HG03039 (cell line): Measurements from ENCODE around the gene MGRN1.
A peak's percentile ranks its signal among the peaks of the same experiment; 100 is the strongest.

Experiments used
- ATAC-seq: cut with Tn5 transposase; IDR thresholded peaks from one replicate; pipeline ENCODE4 v1.9.1; 2021; ENCODE audit warnings: mild to moderate bottlenecking, moderate library complexity; ENCODE audit not compliant: unreplicated experiment

The MGRN1 gene

GRCh38 chr16:4624015-4624826 is at the start of gene MGRN1:
Gene MGRN1 (plus strand): TSS chr16:4624826. CDS start chr16:4624961, 135 bp downstream.
- ATAC-seq = peak; percentile 63

GRCh38 chr16:4574919-4575705 is 49.5 kb upstream of the MGRN1 start:
- ATAC-seq = no peak

DNA sequence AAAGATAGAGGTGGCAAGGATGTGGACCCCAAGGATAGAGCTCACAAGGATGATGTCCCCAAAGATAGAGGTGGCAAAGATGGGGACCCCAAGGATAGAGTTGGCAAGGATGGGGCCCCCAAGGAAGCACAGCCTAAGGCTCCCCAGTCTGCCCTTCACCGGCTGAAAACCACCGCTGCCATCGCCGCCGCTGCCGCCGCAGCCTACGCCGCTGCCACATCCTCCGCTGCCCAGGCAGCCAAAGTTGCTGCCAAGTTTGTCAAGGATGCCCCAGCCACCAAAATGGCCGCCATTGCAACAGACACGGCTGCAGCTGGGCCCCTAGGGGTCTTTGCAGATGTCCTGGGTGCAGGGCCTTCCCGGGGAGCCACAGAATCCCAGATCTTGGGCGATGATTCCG is 48.6 kb upstream of the MGRN1 start:
- ATAC-seq = no peak

GRCh38 chr16:4578961-4579530 is 45.6 kb upstream of the MGRN1 start:
- ATAC-seq = no peak

DNA sequence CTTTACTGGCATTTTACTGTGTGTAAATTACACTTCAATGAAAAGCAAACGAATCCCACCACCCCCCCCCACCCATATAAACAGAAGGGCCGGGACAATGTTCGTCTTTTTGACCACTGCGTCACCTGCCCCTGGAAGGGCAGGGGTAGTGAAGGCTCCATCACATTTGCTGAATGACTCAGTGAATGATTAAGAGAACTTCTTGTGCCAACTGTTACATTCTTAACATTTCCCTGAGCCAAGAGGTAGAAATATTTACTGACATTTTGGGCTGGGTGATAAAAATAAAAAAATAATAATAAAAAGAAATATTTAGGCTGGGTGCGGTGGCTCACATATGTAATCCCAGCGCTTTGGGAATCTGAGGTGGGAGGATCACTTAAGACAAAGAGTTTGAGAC is 44.4 kb upstream of the MGRN1 start:
- ATAC-seq = no peak

GRCh38 chr16:4583906-4584305 is 40.7 kb upstream of the MGRN1 start:
- no peak for ATAC-seq

DNA sequence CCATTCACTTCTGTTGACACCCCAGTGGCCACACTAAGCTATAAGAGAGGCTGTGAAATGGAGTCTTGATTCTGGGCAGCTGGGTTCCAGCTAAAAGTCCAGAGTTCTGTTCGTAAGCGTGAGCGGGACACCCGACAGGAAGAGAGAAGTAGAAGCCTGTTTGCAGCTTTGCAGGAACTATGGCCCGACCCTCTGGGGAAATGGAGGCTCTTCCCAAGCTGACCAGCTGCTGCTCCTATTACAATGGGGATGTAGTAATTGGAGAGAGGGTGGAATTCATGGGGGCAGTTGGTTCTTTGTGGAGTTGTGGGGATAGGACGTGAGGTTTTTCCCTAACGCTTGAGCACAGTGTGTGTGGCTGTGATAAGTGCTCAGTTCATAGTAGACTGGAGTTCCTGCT is 38.3 kb upstream of the MGRN1 start:
- no peak for ATAC-seq

GRCh38 chr16:4588386-4588785 is 36.2 kb upstream of the MGRN1 start:
- no peak for ATAC-seq

GRCh38 chr16:4588961-4589360 is 35.7 kb upstream of the MGRN1 start:
- ATAC-seq = no peak

- no peak for ATAC-seq
Measured at GRCh38 chr16:4591191-4591590, 33.4 kb upstream of the MGRN1 start.

GRCh38 chr16:4591706-4592470 is 32.7 kb upstream of the MGRN1 start:
- no peak for ATAC-seq

- ATAC-seq = no peak
Measured at GRCh38 chr16:4593086-4593485, 31.5 kb upstream of the MGRN1 start.

GRCh38 chr16:4594433-4595410 is 29.9 kb upstream of the MGRN1 start:
- no peak for ATAC-seq

DNA sequence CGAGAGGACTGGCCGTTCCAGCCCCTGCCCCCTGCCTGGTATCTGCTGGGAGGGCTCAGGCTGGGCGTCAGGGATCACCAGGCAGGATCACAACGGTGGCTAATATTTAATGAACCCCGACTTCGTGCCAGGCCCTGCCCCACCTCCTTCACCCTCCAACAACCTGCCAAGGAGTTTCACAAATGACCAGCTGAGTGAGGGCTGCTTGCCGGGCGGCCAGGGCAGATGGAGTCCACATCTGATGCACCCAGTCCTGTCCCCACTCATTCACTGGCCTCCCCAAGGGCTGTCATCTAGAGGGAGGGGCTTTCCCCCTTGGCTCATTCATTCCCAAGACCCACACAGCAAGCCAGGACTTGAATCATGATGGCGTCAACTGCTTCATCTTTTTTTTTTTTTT is 27.5 kb upstream of the MGRN1 start:
- no peak for ATAC-seq

DNA sequence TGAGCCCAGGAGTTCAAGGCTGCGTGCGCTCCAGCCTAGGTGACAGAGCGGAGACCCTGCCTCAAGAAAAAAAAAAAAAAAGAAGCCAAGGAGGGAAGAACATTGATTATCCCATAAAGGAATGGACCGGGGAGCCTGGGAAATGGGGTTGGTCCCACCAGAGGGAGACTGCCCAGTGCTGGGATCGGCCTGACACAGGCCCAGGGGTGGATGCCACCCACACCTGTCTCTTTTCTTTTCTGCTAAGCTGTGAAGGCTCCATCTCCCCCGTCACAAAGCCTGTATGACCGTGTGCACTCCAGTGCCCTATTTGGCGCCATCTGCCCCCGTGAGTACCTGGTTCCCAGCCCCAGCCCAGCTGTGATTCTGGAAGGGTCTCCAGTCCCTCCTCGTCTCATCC is 25.6 kb upstream of the MGRN1 start:
- no peak for ATAC-seq

DNA sequence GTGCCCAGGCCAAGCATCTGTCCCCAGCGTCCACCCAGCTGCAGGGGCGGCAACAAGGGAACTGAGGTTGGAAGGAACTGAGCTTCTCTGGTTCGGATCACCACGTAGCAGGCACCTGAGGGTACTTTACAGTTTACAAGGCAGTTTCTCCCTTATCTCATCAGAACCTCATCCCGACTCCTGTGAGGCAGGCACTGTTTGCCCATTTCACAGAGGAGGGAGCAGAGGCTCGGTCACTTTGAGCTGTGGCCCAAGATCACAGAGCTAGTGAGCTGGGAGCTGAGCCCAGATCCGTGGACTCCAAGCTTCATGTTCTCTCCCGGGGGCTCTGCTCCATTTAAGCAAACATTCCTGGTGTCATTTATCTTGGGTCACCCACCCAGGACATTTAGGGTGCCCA is 25.1 kb upstream of the MGRN1 start:
- no peak for ATAC-seq

GRCh38 chr16:4601036-4601863 is 23.4 kb upstream of the MGRN1 start:
- ATAC-seq = no peak

- no peak for ATAC-seq
Measured at GRCh38 chr16:4601864-4602186, 22.8 kb upstream of the MGRN1 start.

DNA sequence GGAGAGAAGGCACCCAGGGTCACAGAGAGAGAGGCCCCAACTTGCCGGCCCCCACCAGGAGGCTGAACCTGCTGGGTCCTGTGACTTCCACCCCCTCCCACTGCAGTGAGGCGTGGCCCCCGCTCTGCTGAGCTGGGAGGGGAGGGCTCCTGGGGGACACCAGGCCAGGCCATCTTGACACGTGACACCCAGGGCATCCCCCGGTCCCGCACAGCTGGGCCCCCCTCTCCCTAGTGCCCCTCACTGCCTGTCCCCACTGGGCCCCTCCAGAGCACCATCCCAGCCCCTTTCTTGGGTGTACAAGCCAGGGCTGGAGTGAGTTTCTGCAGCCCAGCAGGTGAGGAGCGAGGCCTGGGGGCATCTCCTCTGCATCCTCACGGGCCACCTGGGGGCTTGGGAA is 22.3 kb upstream of the MGRN1 start:
- no peak for ATAC-seq
